ENCODE measurements around the gene TEK.

TEK gene

GRCh38 chr9:27145143-27145542 is 36.1 kb downstream of the TEK start:
- no peak overlapping the region for H3K27ac ChIP-seq
- H3K4me3 ChIP-seq (ENCODE audit: low read depth, low read length), result no peak overlapping the region
- no peak for DNase-seq
- no peaks in the 10 kb centered on the region for H3K27me3 ChIP-seq (replicated peaks)
- in situ Hi-C loops (cut with HindIII; ENCODE audit: low pct_ligation_motif_present, low sequenced_read_pairs), result no loop called here
- TF ChIP-seq CTCF (IDR thresholded peaks at IDR 0.05; ENCODE audit: low read depth, low read length, missing control alignments), result no peak
- no peaks in the 10 kb centered on the region for H3K36me3 ChIP-seq (replicated peaks)

- no peaks in the 10 kb centered on the region for H3K36me3 ChIP-seq (replicated peaks)
- in situ Hi-C loops (cut with HindIII; ENCODE audit: low pct_ligation_motif_present, low sequenced_read_pairs), result no loop called here
These were observed 40.6 kb downstream of the TEK start for GRCh38 chr9:27149651-27150050.

GRCh38 chr9:27150746-27151406 is 41.9 kb downstream of the TEK start:
- Histone ChIP-seq H3K27me3 (replicated peaks) (no peaks in the 10 kb centered on the region), H3K27ac (no peak overlapping the region), H3K4me3 (ENCODE audit: low read depth, low read length) (no peak overlapping the region), H3K36me3 (replicated peaks) (no peaks in the 10 kb centered on the region)
- no peak for TF ChIP-seq CTCF (IDR thresholded peaks at IDR 0.05; ENCODE audit: low read depth, low read length, missing control alignments)
- no peak for DNase-seq
- in situ Hi-C loops (cut with HindIII; ENCODE audit: low pct_ligation_motif_present, low sequenced_read_pairs), result no loop called here

More at GRCh38 chr9:27149651-27150050, 40.6 kb downstream of the TEK start:
- Histone ChIP-seq H3K27me3 (replicated peaks) (no peaks in the 10 kb centered on the region), H3K4me3 (ENCODE audit: low read depth, low read length) (no peak overlapping the region), H3K27ac (no peak overlapping the region)
- no peak for TF ChIP-seq CTCF (IDR thresholded peaks at IDR 0.05; ENCODE audit: low read depth, low read length, missing control alignments)
- DNase-seq, result no peak

GRCh38 chr9:27151693-27152404 is 42.8 kb downstream of the TEK start:
- Histone ChIP-seq H3K27ac (no peak overlapping the region), H3K36me3 (replicated peaks) (no peaks in the 10 kb centered on the region), H3K4me3 (ENCODE audit: low read depth, low read length) (no peak overlapping the region), H3K27me3 (replicated peaks) (no peaks in the 10 kb centered on the region)
- no peak for TF ChIP-seq CTCF (IDR thresholded peaks at IDR 0.05; ENCODE audit: low read depth, low read length, missing control alignments)
- in situ Hi-C loops (cut with HindIII; ENCODE audit: low pct_ligation_motif_present, low sequenced_read_pairs), result no loop called here
- peak; percentile 44 for DNase-seq

- no peak for TF ChIP-seq CTCF (IDR thresholded peaks at IDR 0.05; ENCODE audit: low read depth, low read length, missing control alignments)
- H3K27me3 ChIP-seq (replicated peaks), result no peaks in the 10 kb centered on the region
- no peak for DNase-seq
- no peak overlapping the region for H3K4me3 ChIP-seq (ENCODE audit: low read depth, low read length)
- H3K36me3 ChIP-seq (replicated peaks), result no peaks in the 10 kb centered on the region
- no peak overlapping the region for H3K27ac ChIP-seq
- in situ Hi-C loops (cut with HindIII; ENCODE audit: low pct_ligation_motif_present, low sequenced_read_pairs), result no loop called here
These were observed 43.3 kb downstream of the TEK start for GRCh38 chr9:27152405-27152718.

Data from brain microvascular endothelial cell (primary cell).